Measurements from ENCODE around the gene NEK9.

The NEK9 gene

GRCh38 chr14:75066691-75067090 is 60.2 kb downstream of the NEK9 start:
- no peak for DNase-seq (ENCODE audit: low spot score)

- DNase-seq (ENCODE audit: low spot score), result no peak
These were observed 62.7 kb downstream of the NEK9 start for GRCh38 chr14:75064205-75064567.

- peak; percentile 74 for DNase-seq (ENCODE audit: low spot score)
These were observed 63.2 kb downstream of the NEK9 start, which contains the start of gene ACYP1 for GRCh38 chr14:75063491-75064204. ACYP1 (minus strand) TSS chr14:75064024; CDS start chr14:75063553, 471 bp downstream.

GRCh38 chr14:75063013-75063412 is 63.8 kb downstream of the NEK9 start:
- DNase-seq (ENCODE audit: low spot score), result no peak

GRCh38 chr14:75060420-75060819 is 66.4 kb downstream of the NEK9 start:
- DNase-seq (ENCODE audit: low spot score), result no peak

- DNase-seq (ENCODE audit: low spot score), result no peak
These were observed 67.2 kb downstream of the NEK9 start for GRCh38 chr14:75059642-75060041.

- no peak for DNase-seq (ENCODE audit: low spot score)
These were observed 72.4 kb downstream of the NEK9 start for GRCh38 chr14:75054421-75054820.

- DNase-seq (ENCODE audit: low spot score), result no peak
These were observed 73.2 kb downstream of the NEK9 start for GRCh38 chr14:75053396-75054291.

GRCh38 chr14:75051556-75051899 is 75.3 kb downstream of the NEK9 start:
- DNase-seq (ENCODE audit: low spot score), result no peak

GRCh38 chr14:75050852-75051555 is 75.8 kb downstream of the NEK9 start, which contains the start of gene MLH3:
MLH3 (minus strand) TSS chr14:75051467; CDS start chr14:75049655, 1,812 bp downstream.
- DNase-seq (ENCODE audit: low spot score), result peak; percentile 81

GRCh38 chr14:75049731-75050201 is 77.1 kb downstream of the NEK9 start:
- no peak for DNase-seq (ENCODE audit: low spot score)

- no peak for DNase-seq (ENCODE audit: low spot score)
These were observed 77.7 kb downstream of the NEK9 start for GRCh38 chr14:75049136-75049535.

GRCh38 chr14:75048101-75048500 is 78.7 kb downstream of the NEK9 start:
- no peak for DNase-seq (ENCODE audit: low spot score)

- no peak for DNase-seq (ENCODE audit: low spot score)
These were observed 79.3 kb downstream of the NEK9 start for GRCh38 chr14:75047506-75047905.

- DNase-seq (ENCODE audit: low spot score), result no peak
These were observed 79.9 kb downstream of the NEK9 start for GRCh38 chr14:75046899-75047298.

GRCh38 chr14:75046275-75046674 is 80.6 kb downstream of the NEK9 start:
- no peak for DNase-seq (ENCODE audit: low spot score)

- no peak for DNase-seq (ENCODE audit: low spot score)
These were observed 82.1 kb downstream of the NEK9 start for GRCh38 chr14:75044752-75045151.

- DNase-seq (ENCODE audit: low spot score), result peak; percentile 58
These were observed 82.5 kb downstream of the NEK9 start for GRCh38 chr14:75044322-75044721.

- DNase-seq (ENCODE audit: low spot score), result peak; percentile 63
These were observed 84.8 kb downstream of the NEK9 start for GRCh38 chr14:75042035-75042434.

- DNase-seq (ENCODE audit: low spot score), result no peak
These were observed 85.2 kb downstream of the NEK9 start for GRCh38 chr14:75041613-75042012.

- DNase-seq (ENCODE audit: low spot score), result no peak
These were observed 85.9 kb downstream of the NEK9 start for GRCh38 chr14:75040959-75041358.

GRCh38 chr14:75040507-75040906 is 86.3 kb downstream of the NEK9 start:
- no peak for DNase-seq (ENCODE audit: low spot score)

Measured in COLO829 (cell line).